HL-60 (cell line): Measurements from ENCODE around the gene USH1C.

Experiments
- DNase-seq, 2 experiments: peaks; one replicate each; pipeline ENCODE4 v3.0.0-alpha.2; 2010 to 2020; ENCODE audit warnings: low read depth in 1 of 2, low spot score in 1 of 2
- H3K27ac ChIP-seq: fragments of 250-450 bp; sonication (Bioruptor Pico); replicated peaks from 2 replicates; pipeline ENCODE4 v1.5.1; 2020; ENCODE audit warnings: mild to moderate bottlenecking, moderate library complexity
- H3K27me3 ChIP-seq: fragments of 250-450 bp; sonication (Bioruptor Pico); 2 replicates; pipeline ENCODE4 v1.5.1; 2021; ENCODE audit warnings: mild to moderate bottlenecking, moderate library complexity; ENCODE audit not compliant: insufficient read depth, poor library complexity, severe bottlenecking
- H3K4me3 ChIP-seq: replicated peaks from 2 replicates; pipeline ENCODE4 v1.5.1; 2011; ENCODE audit warnings: mild to moderate bottlenecking, control low read depth, low read length; ENCODE audit not compliant: insufficient read depth
- GABPA ChIP-seq: IDR thresholded peaks from 2 replicates; pipeline ENCODE4 v1.6.1; 2012; ENCODE audit warnings: low read depth
- POLR2AphosphoS5 ChIP-seq: IDR thresholded peaks from 2 replicates; pipeline ENCODE4 v1.6.1; 2012; ENCODE audit warnings: low read depth
- SPI1 ChIP-seq: IDR thresholded peaks from 2 replicates; pipeline ENCODE4 v1.6.1; 2012; ENCODE audit warnings: low read depth, mild to moderate bottlenecking, borderline replicate concordance
- TF ChIP-seq, protein P1 (sequence below): IDR thresholded peaks from one replicate; pipeline ENCODE4 v1.5.1; 2011; ENCODE audit warnings: low read length, control low read depth, inconsistent platforms; ENCODE audit not compliant: insufficient read depth
- TF ChIP-seq, protein P2 (sequence below): IDR thresholded peaks from 2 replicates; pipeline ENCODE4 v1.6.1; 2012; ENCODE audit warnings: low read depth; ENCODE audit not compliant: insufficient replicate concordance

Gene USH1C

DNA sequence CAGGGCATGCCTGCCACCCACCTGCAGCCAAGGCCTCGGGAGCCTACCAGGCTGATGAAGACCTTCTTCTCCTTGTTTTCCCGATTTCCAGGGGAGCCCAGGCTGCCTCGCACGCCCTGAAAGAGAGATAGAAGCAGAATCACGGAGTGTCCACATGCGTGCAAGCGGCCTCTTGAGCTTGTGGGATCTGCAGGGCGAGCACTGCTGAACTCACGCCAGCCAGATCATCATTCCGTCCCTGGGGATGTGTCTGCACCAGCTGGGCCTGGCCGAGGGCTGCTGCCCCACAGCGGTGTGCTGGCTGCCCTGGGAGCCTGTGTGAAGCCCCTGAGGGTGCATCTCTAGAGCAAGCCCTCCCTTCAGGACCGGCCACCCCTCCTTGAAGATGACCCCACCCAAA is 17.9 kb downstream of the USH1C start:
- DNase-seq, result no peak
- Histone ChIP-seq H3K27ac (no peak overlapping the region), H3K4me3 (no peak overlapping the region), H3K27me3 (peaks cover 2% of the 10 kb centered on the region)
- TF ChIP-seq POLR2AphosphoS5, result no peak
- no peak for TF ChIP-seq SPI1
- no peak for TF ChIP-seq GABPA
- TF ChIP-seq, protein P1, sequence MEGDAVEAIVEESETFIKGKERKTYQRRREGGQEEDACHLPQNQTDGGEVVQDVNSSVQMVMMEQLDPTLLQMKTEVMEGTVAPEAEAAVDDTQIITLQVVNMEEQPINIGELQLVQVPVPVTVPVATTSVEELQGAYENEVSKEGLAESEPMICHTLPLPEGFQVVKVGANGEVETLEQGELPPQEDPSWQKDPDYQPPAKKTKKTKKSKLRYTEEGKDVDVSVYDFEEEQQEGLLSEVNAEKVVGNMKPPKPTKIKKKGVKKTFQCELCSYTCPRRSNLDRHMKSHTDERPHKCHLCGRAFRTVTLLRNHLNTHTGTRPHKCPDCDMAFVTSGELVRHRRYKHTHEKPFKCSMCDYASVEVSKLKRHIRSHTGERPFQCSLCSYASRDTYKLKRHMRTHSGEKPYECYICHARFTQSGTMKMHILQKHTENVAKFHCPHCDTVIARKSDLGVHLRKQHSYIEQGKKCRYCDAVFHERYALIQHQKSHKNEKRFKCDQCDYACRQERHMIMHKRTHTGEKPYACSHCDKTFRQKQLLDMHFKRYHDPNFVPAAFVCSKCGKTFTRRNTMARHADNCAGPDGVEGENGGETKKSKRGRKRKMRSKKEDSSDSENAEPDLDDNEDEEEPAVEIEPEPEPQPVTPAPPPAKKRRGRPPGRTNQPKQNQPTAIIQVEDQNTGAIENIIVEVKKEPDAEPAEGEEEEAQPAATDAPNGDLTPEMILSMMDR, result no peak
- TF ChIP-seq, protein P2, sequence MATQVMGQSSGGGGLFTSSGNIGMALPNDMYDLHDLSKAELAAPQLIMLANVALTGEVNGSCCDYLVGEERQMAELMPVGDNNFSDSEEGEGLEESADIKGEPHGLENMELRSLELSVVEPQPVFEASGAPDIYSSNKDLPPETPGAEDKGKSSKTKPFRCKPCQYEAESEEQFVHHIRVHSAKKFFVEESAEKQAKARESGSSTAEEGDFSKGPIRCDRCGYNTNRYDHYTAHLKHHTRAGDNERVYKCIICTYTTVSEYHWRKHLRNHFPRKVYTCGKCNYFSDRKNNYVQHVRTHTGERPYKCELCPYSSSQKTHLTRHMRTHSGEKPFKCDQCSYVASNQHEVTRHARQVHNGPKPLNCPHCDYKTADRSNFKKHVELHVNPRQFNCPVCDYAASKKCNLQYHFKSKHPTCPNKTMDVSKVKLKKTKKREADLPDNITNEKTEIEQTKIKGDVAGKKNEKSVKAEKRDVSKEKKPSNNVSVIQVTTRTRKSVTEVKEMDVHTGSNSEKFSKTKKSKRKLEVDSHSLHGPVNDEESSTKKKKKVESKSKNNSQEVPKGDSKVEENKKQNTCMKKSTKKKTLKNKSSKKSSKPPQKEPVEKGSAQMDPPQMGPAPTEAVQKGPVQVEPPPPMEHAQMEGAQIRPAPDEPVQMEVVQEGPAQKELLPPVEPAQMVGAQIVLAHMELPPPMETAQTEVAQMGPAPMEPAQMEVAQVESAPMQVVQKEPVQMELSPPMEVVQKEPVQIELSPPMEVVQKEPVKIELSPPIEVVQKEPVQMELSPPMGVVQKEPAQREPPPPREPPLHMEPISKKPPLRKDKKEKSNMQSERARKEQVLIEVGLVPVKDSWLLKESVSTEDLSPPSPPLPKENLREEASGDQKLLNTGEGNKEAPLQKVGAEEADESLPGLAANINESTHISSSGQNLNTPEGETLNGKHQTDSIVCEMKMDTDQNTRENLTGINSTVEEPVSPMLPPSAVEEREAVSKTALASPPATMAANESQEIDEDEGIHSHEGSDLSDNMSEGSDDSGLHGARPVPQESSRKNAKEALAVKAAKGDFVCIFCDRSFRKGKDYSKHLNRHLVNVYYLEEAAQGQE, result no peak

DNA sequence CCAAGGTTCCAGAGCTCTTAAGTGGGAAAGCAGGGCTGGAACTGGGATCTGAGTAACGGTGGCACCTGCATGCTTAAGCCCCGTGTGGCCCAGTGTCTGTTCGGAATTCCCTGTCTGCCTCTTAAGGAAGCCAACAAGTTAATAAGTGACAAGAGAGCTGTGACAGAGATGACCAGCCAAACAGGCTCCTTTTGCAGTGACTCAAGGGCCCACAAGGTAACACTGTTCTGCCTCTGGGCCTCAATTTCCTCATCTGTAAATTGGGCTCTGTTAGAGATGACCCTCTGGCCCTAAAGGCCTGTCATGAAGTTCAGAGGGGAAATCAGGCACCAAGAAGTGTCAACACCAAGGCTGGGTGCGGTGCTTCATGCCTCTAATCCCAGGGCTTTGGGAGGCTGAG is 18.6 kb downstream of the USH1C start:
- Histone ChIP-seq H3K27me3 (peaks cover 2% of the 10 kb centered on the region), H3K4me3 (no peak overlapping the region), H3K27ac (no peak overlapping the region)
- TF ChIP-seq, protein P2, result no peak
- no peak for TF ChIP-seq POLR2AphosphoS5
- TF ChIP-seq SPI1, result no peak
- TF ChIP-seq GABPA, result no peak
- TF ChIP-seq, protein P1, result no peak
- no peak for DNase-seq

DNA sequence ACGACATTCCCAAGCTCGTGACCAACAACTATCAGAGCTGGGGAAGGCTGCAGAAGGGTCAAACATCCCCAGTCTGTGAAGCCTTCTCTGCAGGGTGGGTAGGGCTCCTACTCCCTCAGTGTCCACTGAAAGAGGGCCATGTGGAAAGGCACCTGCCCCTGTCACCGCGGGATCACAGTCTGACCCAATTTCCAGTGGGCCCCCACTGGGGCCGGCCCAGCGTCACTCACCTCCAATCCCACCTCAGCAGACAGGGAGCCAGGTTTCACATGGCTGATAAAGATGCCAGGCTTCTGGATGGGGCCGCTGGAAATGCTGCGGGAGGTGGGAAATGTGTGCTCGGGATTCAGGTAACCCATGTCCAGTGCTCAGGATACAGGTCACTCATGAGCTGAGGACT is 20.0 kb downstream of the USH1C start:
- DNase-seq, result no peak
- Histone ChIP-seq H3K27me3 (peaks cover 2% of the 10 kb centered on the region), H3K4me3 (no peak overlapping the region), H3K27ac (no peak overlapping the region)
- no peak for TF ChIP-seq POLR2AphosphoS5

DNA sequence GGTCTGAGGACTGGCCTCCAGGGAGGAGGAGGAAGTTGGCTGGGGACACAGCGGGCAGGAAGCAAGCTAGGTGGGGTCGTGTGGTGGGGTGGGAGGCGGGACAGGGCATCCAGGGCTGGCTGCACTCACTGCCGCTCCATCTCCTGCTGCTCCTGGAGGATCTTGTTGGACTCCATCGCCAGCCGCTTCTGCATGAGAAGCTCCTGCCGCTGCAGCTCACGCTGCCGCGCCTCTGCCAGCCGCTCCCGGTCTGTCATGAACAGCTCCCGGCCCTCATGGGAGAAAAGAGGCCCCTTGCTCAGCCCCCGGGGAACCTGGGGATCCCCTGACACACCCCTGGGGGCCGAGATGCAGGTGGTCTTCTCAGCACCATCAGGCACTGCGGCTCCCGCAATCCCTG is 21.6 kb downstream of the USH1C start:
- Histone ChIP-seq H3K27me3 (peaks cover 2% of the 10 kb centered on the region), H3K4me3 (no peak overlapping the region), H3K27ac (no peak overlapping the region)
- no peak for DNase-seq
- TF ChIP-seq POLR2AphosphoS5 (no peak), SPI1 (no peak), GABPA (no peak)
- TF ChIP-seq, protein P2, result no peak
- TF ChIP-seq, protein P1, result no peak
